Thyroid gland (tissue), 4 donors: Measurements from ENCODE around the gene PDE11A.

Source experiments
- CTCF ChIP-seq, 6 experiments: fragments of 200-600 bp in 3 of 6; fragments of 450-650 bp in 3 of 6; sonication (generic) in 3 of 6; IDR thresholded peaks; one replicate each; pipeline ENCODE4 v1.5.1; 2016 to 2019; ENCODE audit warnings: antibody characterized with exemption in 6 of 6, mild to moderate bottlenecking in 2 of 6, inconsistent platforms in 1 of 6, moderate library complexity in 1 of 6
- POLR2A ChIP-seq, 2 donors: fragments of 450-650 bp; IDR thresholded peaks; one replicate each; pipeline ENCODE4 v1.6.1; 2017; ENCODE audit warnings: antibody characterized with exemption in 2 of 2, mild to moderate bottlenecking in 2 of 2, moderate library complexity in 1 of 2

DNA sequence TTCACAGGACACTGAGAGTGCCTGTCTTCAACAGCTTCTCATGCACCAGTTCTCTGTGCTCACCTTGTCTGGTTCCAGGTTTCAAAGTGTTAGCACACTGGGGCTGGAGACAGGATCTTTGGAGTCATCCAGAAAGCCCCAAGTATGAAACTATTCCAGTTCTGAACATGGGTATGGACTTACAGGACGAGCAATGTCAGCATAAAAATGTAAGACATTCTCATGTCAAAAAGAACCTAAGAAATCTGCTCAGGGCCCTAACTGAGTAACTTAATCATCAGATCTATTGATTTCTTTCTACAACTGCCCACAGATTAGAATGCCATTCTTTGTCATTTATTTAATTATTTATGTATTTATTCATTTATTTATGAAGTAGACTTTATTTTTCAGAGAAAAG lies 495.5 kb downstream of the PDE11A start:
- TF ChIP-seq CTCF (IDR thresholded peaks at IDR 0.05) (no peak), POLR2A (IDR thresholded peaks at IDR 0.05) (no peak)
